PFSK-1 (cell line): ENCODE data around the gene COPZ2.

Experiments
- POLR2AphosphoS5 ChIP-seq: IDR thresholded peaks from 2 replicates; pipeline ENCODE4 v1.6.1; 2012; ENCODE audit warnings: low read depth, mild to moderate bottlenecking, control low read depth, low read length, moderate library complexity
- SIN3A ChIP-seq: IDR thresholded peaks from 2 replicates; pipeline ENCODE4 v1.6.1; 2012; ENCODE audit warnings: mild to moderate bottlenecking, low read length, moderate library complexity, borderline replicate concordance; ENCODE audit not compliant: insufficient read depth
- TAF1 ChIP-seq: IDR thresholded peaks from 2 replicates; pipeline ENCODE4 v1.6.1; 2012; ENCODE audit warnings: low read length, control low read depth, borderline replicate concordance; ENCODE audit not compliant: insufficient read depth
- TF ChIP-seq, protein P1 (sequence below), 2 experiments: IDR thresholded peaks; 2 replicates each; pipeline versions ENCODE4 v1.6.1 to v1.8.0; 2011 to 2012; ENCODE audit warnings: low read depth in 2 of 2, low read length in 2 of 2, control low read depth in 1 of 2, inconsistent platforms in 1 of 2, mild to moderate bottlenecking in 1 of 2, moderate library complexity in 1 of 2; ENCODE audit not compliant: insufficient read depth in 1 of 2

GRCh38 chr17:47997586-47997985 is 40.0 kb downstream of the COPZ2 start:
- TF ChIP-seq POLR2AphosphoS5 (no peak), TAF1 (no peak), SIN3A (no peak)
- TF ChIP-seq, protein P1, sequence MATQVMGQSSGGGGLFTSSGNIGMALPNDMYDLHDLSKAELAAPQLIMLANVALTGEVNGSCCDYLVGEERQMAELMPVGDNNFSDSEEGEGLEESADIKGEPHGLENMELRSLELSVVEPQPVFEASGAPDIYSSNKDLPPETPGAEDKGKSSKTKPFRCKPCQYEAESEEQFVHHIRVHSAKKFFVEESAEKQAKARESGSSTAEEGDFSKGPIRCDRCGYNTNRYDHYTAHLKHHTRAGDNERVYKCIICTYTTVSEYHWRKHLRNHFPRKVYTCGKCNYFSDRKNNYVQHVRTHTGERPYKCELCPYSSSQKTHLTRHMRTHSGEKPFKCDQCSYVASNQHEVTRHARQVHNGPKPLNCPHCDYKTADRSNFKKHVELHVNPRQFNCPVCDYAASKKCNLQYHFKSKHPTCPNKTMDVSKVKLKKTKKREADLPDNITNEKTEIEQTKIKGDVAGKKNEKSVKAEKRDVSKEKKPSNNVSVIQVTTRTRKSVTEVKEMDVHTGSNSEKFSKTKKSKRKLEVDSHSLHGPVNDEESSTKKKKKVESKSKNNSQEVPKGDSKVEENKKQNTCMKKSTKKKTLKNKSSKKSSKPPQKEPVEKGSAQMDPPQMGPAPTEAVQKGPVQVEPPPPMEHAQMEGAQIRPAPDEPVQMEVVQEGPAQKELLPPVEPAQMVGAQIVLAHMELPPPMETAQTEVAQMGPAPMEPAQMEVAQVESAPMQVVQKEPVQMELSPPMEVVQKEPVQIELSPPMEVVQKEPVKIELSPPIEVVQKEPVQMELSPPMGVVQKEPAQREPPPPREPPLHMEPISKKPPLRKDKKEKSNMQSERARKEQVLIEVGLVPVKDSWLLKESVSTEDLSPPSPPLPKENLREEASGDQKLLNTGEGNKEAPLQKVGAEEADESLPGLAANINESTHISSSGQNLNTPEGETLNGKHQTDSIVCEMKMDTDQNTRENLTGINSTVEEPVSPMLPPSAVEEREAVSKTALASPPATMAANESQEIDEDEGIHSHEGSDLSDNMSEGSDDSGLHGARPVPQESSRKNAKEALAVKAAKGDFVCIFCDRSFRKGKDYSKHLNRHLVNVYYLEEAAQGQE (IDR thresholded peaks at IDR 0.05; ENCODE audit: insufficient read depth in 1 of 2, low read depth in 2 of 2, low read length in 2 of 2), result no peak
